Measurements from ENCODE around the gene APOBEC2. TPM values are rescaled to one million over a fixed set of nuclear protein-coding genes. Genes with fewer than 3 reads are reported as not detected.

Gene APOBEC2
- total and polyA plus RNA-seq, 9 of the 15 experiments (the other 6 are each of a cell fraction or from before 2014, with no cell fraction given): 0.25 to 1.6 TPM; not detected in 7

DNA sequence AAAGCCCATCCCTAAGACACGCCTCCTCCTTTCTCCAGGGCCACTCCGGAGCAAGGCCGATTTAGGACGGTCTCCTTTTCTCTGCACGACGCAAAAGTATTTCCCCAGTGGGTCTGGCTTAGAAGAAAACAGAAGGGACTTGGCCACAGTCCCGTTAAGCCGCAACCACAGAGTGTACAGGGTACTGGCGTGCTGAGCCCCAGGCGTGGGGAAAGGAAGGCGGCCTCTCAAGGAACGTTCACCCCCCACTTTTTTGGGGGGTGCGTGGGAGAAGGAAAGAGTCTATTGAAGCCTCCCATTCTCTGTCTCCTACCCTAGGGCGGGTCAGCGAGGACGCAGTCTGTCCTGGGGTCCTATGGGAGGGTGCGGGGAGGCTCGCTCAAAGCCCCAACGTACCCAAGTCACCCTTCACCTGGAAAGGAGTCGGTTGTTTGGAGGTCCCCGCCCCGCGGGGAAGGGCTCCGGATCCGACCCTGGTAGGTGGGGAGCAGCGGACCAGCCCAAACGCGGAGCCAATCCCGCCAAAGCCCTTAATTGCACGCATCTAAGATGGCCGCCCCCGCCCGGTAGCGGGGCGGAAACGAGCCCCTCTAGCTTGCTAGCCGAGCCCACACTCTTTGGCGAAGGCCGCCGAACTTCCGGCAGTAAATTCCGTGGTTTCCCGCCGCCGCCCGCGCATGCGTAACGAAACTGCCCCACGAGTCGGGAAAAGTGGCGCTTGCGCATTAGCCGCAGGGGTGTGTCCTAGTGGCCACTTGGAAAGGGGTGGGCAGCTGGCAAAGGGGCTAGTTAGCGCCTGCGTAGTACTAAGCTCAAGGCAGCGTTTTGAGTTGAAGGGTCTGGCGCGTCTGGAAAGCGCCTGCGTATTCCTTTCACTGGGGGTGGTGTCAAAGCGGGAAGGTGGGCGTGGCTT lies 19.2 kb downstream of the APOBEC2 start, which contains the start of gene OARD1 (continued):
- TF ChIP-seq ZNF518B (CRISPR knock-in tag; IDR thresholded peaks at IDR 0.05) (no peak), ATF3 (IDR thresholded peaks at IDR 0.05) (no peak), ATF3 (CRISPR knock-in tag; conservative IDR thresholded peaks at IDR 0.05) (0 out of 2 replicates have a peak, but pooled peaks have one; percentile 66), STAT5A (IDR thresholded peaks at IDR 0.05; ENCODE audit: borderline replicate concordance, low read length) (peak; percentile 17; the same call in 1 of the 2 replicates), CBX3 (IDR thresholded peaks at IDR 0.05; ENCODE audit: borderline replicate concordance in 1 of 2, low read length in 2 of 2) (no peak), GTF2E2 (tag; IDR thresholded peaks at IDR 0.05) (peak; percentile 40; the same call in 1 of the 2 replicates), CC2D1A (IDR thresholded peaks at IDR 0.05) (peak; percentile 63; the same call in 1 of the 2 replicates), ZNF586 (CRISPR knock-in tag; conservative IDR thresholded peaks at IDR 0.05) (no peak), ZC3H4 (CRISPR knock-in tag; IDR thresholded peaks at IDR 0.05; ENCODE audit: borderline replicate concordance) (no peak; the same call in 1 of the 2 replicates), THRAP3 (IDR thresholded peaks at IDR 0.05; ENCODE audit: borderline replicate concordance) (peak; percentile 72), ELF2 (CRISPR knock-in tag; IDR thresholded peaks at IDR 0.05) (peak; percentile 96), TOE1 (IDR thresholded peaks at IDR 0.05; ENCODE audit: borderline replicate concordance) (peak; percentile 32), TOE1 (CRISPR knock-in tag; IDR thresholded peaks at IDR 0.05; ENCODE audit: borderline replicate concordance, low read depth) (0 out of 2 replicates have a peak, but pooled peaks have one; percentile 33), ZFP1 (CRISPR knock-in tag; IDR thresholded peaks at IDR 0.05) (peak; percentile 4; the same call in 1 of the 2 replicates)
- TF ChIP-seq, protein P1, sequence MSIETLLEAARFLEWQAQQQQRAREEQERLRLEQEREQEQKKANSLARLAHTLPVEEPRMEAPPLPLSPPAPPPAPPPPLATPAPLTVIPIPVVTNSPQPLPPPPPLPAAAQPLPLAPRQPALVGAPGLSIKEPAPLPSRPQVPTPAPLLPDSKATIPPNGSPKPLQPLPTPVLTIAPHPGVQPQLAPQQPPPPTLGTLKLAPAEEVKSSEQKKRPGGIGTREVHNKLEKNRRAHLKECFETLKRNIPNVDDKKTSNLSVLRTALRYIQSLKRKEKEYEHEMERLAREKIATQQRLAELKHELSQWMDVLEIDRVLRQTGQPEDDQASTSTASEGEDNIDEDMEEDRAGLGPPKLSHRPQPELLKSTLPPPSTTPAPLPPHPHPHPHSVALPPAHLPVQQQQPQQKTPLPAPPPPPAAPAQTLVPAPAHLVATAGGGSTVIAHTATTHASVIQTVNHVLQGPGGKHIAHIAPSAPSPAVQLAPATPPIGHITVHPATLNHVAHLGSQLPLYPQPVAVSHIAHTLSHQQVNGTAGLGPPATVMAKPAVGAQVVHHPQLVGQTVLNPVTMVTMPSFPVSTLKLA (conservative IDR thresholded peaks at IDR 0.05): peak; percentile 70 to 79; a peak in 3 of 4 replicates
- TF ChIP-seq, protein P2, sequence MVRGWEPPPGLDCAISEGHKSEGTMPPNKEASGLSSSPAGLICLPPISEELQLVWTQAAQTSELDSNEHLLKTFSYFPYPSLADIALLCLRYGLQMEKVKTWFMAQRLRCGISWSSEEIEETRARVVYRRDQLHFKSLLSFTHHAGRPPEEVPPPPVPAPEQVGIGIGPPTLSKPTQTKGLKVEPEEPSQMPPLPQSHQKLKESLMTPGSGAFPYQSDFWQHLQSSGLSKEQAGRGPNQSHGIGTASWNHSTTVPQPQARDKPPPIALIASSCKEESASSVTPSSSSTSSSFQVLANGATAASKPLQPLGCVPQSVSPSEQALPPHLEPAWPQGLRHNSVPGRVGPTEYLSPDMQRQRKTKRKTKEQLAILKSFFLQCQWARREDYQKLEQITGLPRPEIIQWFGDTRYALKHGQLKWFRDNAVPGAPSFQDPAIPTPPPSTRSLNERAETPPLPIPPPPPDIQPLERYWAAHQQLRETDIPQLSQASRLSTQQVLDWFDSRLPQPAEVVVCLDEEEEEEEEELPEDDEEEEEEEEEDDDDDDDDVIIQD (CRISPR knock-in tag; IDR thresholded peaks at IDR 0.05): no peak
- TF ChIP-seq, protein P3, sequence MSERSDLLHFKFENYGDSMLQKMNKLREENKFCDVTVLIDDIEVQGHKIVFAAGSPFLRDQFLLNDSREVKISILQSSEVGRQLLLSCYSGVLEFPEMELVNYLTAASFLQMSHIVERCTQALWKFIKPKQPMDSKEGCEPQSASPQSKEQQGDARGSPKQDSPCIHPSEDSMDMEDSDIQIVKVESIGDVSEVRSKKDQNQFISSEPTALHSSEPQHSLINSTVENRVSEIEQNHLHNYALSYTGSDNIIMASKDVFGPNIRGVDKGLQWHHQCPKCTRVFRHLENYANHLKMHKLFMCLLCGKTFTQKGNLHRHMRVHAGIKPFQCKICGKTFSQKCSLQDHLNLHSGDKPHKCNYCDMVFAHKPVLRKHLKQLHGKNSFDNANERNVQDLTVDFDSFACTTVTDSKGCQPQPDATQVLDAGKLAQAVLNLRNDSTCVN (CRISPR knock-in tag; IDR thresholded peaks at IDR 0.05): no peak

Measured in K562 (cell line).